Common myeloid progenitor, CD34-positive (primary cell): ENCODE data around the gene ADCYAP1R1.

Experiments used
- CTCF ChIA-PET: fragments of 350-600 bp; sonication (Branson Sonifier 250); formaldehyde crosslinking; loops from one replicate; lab custom pipeline; 2021; ENCODE audit warnings: antibody characterized with exemption; lab: Charles Lee
- POLR2A ChIA-PET: fragments of 350-600 bp; sonication (Branson Sonifier 250); formaldehyde crosslinking; loops from one replicate; lab custom pipeline; 2021; ENCODE audit warnings: antibody characterized with exemption; lab: Charles Lee
- DNase-seq, 3 donors: peaks; one replicate each; pipeline versions ENCODE4 v3.0.0 to v3.0.0-alpha.2; 2013
- H3K27ac ChIP-seq, 2 experiments: 1 replicate in 1 of 2; 2 replicates in 1 of 2; pipeline ENCODE4 v1.7.0; 2013; ENCODE audit warnings: inconsistent platforms in 2 of 2, low read length in 2 of 2, mild to moderate bottlenecking in 2 of 2, low read depth in 1 of 2, moderate library complexity in 1 of 2; ENCODE audit not compliant: severe bottlenecking in 2 of 2, insufficient read depth in 1 of 2, poor library complexity in 1 of 2
- H3K27me3 ChIP-seq, 5 experiments: replicated peaks in 2 of 5; 1 replicate in 3 of 5; 2 replicates in 2 of 5; pipeline versions ENCODE4 v1.6.1 to v1.7.0; 2013; ENCODE audit warnings: low read length in 4 of 5, mild to moderate bottlenecking in 2 of 5, moderate library complexity in 2 of 5, inconsistent platforms in 1 of 5; ENCODE audit not compliant: insufficient read depth in 5 of 5, control insufficient read depth in 4 of 5
- H3K36me3 ChIP-seq, 4 experiments: 1 replicate in 2 of 4; 2 replicates in 2 of 4; pipeline versions ENCODE4 v1.6.1 to v1.7.0; 2013; ENCODE audit warnings: low read length in 3 of 4, control low read depth in 1 of 4, mild to moderate bottlenecking in 1 of 4; ENCODE audit not compliant: control insufficient read depth in 4 of 4, insufficient read depth in 4 of 4
- H3K4me1 ChIP-seq, 4 experiments: 1 replicate in 3 of 4; 2 replicates in 1 of 4; pipeline versions ENCODE4 v1.6.1 to v1.7.1; 2013; ENCODE audit warnings: low read length in 3 of 4, mild to moderate bottlenecking in 3 of 4, control low read depth in 1 of 4, inconsistent platforms in 1 of 4, moderate library complexity in 1 of 4; ENCODE audit not compliant: control insufficient read depth in 4 of 4, insufficient read depth in 4 of 4; ENCODE audit errors: control extremely low read depth in 1 of 4
- H3K4me3 ChIP-seq, 7 experiments: 1 replicate in 4 of 7; 2 replicates in 3 of 7; pipeline versions ENCODE4 v1.5.1 to v1.7.0; 2013; ENCODE audit warnings: mild to moderate bottlenecking in 7 of 7, low read length in 6 of 7, moderate library complexity in 6 of 7, inconsistent platforms in 2 of 7, low read depth in 2 of 7, control low read depth in 1 of 7; ENCODE audit not compliant: insufficient read depth in 4 of 7, control insufficient read depth in 1 of 7; ENCODE audit errors: extremely low read depth in 1 of 7
- H3K9me3 ChIP-seq, 5 experiments: 1 replicate in 4 of 5; 2 replicates in 1 of 5; pipeline versions ENCODE4 v1.6.1 to v1.7.1; 2013; ENCODE audit warnings: low read length in 4 of 5, mild to moderate bottlenecking in 2 of 5, inconsistent platforms in 1 of 5, low read depth in 1 of 5, moderate library complexity in 1 of 5; ENCODE audit not compliant: control insufficient read depth in 4 of 5, insufficient read depth in 2 of 5; ENCODE audit errors: control extremely low read depth in 1 of 5
- WGBS: methylation state at CpG from one replicate; pipeline ENCODE4 v1.1.5; 2013; ENCODE audit not compliant: insufficient coverage; 5-methylcytosine and 5-hydroxymethylcytosine counted together

The ADCYAP1R1 gene

DNA sequence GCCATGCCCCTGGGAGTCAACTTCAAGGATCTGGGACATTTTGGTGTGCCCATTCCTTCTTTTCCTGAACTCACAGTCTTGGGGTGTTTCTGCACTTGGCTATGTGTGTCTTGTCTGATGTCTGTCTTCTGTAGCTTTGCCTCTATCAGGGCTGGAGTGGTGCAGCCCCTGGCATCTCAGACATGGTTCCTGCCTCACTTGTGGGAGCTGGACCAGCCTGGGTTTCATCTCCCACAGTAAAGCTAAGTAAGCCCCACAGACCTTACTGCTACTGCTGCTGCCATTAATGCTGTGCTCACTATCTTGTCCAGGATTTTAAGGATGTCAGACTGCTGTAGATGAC lies 59.0 kb downstream of the ADCYAP1R1 start:
- Histone ChIP-seq H3K27ac (no peak overlapping the region), H3K4me3 (no peak overlapping the region), H3K4me1 (no peaks in the 10 kb centered on the region), H3K27me3 (no peaks in the 10 kb centered on the region), H3K9me3 (no peaks in the 10 kb centered on the region), H3K36me3 (no peaks in the 10 kb centered on the region)
- ChIA-PET CTCF (no interaction called here), POLR2A (no interaction called here)
- no peak for DNase-seq

DNA sequence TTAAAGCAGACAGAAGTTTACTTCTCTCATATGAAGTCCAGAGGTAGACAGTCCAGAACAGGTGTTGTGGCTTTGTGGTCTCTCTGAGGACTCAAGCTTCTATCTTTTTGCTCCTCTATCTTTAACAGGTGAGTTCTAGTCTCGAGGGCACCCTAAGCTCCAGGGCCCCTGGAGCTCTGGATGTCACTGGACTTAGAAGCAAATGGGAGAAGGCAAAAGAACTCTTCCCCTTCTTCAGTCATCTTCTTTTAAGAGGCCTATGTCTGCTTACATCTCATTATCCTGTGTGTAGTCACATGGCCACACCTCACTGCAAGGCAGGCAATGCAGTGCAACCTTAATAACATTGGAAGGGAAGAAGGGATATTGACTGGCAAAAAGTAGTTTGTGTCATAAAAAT lies 61.6 kb downstream of the ADCYAP1R1 start:
- Histone ChIP-seq H3K27ac (no peak overlapping the region), H3K4me3 (no peak overlapping the region), H3K36me3 (no peaks in the 10 kb centered on the region), H3K27me3 (no peaks in the 10 kb centered on the region), H3K9me3 (no peaks in the 10 kb centered on the region), H3K4me1 (no peaks in the 10 kb centered on the region)
- no CpG with 5 or more reads among the region's 1 CpG for WGBS
- ChIA-PET CTCF (interaction anchor here (2.4 kb wide), 1 partner anchor 9 kb away, joined by 15 read pairs; no protein-coding TSS in a partner anchor), POLR2A (no interaction called here)
- DNase-seq, result no peak

DNA sequence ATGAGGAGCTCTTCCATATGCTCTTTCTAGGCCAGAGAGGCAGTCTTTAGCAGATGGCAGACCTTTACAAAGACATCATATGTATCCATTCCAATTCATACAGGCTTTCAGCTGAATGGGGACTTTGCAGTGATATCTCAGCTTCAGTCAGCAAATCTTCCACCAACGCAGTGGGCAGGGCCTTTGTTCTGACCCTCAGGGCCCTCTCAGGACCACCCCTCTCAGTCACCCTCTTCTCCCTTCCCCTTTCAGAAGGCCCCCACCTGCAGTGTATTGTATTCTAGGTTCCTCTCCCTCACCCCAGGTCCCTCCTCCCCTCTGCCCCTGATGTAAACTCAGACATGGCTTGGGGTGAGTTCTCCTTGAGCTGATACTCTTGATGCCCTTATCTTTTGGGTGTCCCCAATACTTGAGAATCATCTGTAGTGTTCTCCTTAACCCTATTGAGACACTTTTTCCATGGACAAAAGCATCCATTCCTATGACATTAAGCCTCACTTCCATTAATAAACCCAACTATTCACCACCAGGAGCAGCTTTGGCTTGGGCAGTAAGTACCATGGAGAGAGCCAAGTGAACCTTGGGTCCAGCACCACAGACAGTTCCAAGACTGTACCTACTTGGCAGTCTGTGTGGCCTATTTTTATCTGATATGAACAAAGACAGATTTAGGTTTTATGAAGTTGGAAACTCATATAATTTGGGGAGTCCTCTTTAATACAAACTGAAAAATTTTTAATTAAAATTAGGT lies 62.7 kb downstream of the ADCYAP1R1 start:
- Histone ChIP-seq H3K27ac (no peak overlapping the region), H3K36me3 (no peaks in the 10 kb centered on the region), H3K4me3 (no peak overlapping the region), H3K27me3 (no peaks in the 10 kb centered on the region), H3K9me3 (no peaks in the 10 kb centered on the region), H3K4me1 (no peaks in the 10 kb centered on the region)
- WGBS, result no CpG with 5 or more reads among the region's 1 CpG
- DNase-seq, result peak; percentile 18 to 41 (median 38)
- ChIA-PET CTCF (interaction anchor here (0.6 to 1.5 kb wide), 2 partner anchors 131 to 464 kb away, joined by 3 to 6 read pairs; no protein-coding TSS in a partner anchor), POLR2A (no interaction called here)

DNA sequence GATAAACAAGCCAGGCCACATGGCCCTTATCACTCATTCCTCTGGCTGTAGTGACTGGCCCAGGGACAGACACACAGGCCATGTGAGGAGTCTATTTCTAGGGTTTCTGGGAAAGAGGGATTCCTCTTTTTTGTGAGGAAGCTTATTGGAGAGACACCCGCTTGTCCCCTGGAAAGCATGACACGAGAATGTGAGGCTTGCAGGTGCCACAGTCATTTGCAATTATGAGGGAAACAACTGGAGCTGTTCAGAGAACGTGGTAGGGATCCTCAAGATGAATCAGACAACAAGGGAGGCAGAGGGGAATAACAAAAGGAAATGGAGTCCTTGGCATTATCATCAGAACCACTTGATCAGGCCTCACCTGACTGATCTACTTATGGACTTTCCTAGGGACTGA lies 64.5 kb downstream of the ADCYAP1R1 start:
- Histone ChIP-seq H3K36me3 (no peaks in the 10 kb centered on the region), H3K4me3 (no peak overlapping the region), H3K4me1 (no peaks in the 10 kb centered on the region), H3K27me3 (peaks cover 0 to 6% (median 0%) of the 10 kb centered on the region in 5 experiments), H3K27ac (no peak overlapping the region), H3K9me3 (no peaks in the 10 kb centered on the region)
- ChIA-PET CTCF (no interaction called here), POLR2A (no interaction called here)
- no peak for DNase-seq
- WGBS, result 70% methylated on average over 3 of the region's 3 CpGs

DNA sequence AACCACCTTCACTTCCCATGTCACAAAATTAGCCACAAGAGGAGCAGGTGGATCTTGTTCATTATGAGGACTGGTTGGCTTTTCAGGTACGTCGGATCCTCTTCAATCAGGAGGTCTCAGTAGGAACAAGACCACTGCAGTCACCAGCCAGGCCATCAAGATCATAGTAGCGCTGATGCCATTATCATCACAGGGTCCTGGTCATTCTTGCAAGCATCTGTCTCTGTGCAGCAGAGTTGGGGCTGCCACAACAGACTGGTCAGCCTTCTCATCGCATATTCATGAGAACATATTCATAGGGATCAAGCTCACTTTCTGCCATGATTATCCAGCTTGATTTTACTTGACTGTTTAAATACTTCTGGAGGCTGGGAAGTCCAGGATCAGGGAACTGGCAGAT lies 67.1 kb downstream of the ADCYAP1R1 start:
- DNase-seq, result no peak
- Histone ChIP-seq H3K9me3 (no peaks in the 10 kb centered on the region), H3K4me3 (no peak overlapping the region), H3K27ac (no peak overlapping the region), H3K36me3 (no peaks in the 10 kb centered on the region), H3K27me3 (peaks cover 0 to 6% (median 0%) of the 10 kb centered on the region in 5 experiments), H3K4me1 (no peaks in the 10 kb centered on the region)
- 96% methylated on average over 4 of the region's 4 CpGs for WGBS
- ChIA-PET CTCF (interaction anchor here (0.6 to 12.9 kb wide), 7 partner anchors 9 to 353 kb away, joined by 3 to 210 read pairs (median 3); no protein-coding TSS in a partner anchor), POLR2A (no interaction called here)

DNA sequence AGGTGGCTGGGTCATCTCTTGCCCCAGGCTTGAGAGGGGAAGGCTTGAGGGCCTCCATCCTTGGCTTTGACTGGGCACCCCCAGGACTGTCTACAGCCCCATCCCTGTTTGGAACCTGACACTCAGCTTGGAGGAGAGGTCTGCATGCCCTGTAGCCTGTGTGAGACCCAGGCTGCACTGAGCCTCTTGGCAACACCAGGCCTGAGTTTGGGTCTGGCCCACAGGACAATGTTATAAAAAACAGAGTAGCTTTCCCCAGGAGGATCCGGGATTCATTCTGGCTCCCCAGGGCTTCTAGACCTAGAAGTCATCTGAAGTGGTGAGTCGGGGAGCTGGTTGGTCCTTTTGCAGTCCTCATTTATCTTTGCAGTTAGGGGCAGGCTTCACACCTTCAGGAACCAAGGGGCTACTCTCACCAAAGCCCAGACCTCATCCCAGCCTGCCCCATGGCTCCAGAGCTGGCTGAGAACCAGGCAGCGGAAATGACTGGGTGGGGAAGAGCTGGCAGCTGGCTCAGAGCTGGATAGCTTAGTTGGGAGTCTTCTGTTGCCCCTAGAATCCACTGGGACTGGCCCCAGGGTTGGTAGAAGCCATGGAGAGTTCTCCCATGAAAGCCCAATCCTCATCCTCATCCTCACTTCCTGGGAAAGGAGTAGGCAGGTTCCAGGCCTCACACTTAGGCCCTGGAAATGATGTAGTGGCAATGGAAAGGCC lies 68.8 kb downstream of the ADCYAP1R1 start:
- Histone ChIP-seq H3K27me3 (peaks cover 0 to 6% (median 0%) of the 10 kb centered on the region in 5 experiments), H3K4me1 (no peaks in the 10 kb centered on the region), H3K9me3 (no peaks in the 10 kb centered on the region), H3K4me3 (no peak overlapping the region), H3K27ac (no peak overlapping the region), H3K36me3 (no peaks in the 10 kb centered on the region)
- ChIA-PET POLR2A (no interaction called here), CTCF (interaction anchor here (0.6 to 12.9 kb wide), 10 partner anchors 8 to 324 kb away, joined by 3 to 210 read pairs (median 5); no protein-coding TSS in a partner anchor)
- DNase-seq, result no peak
- WGBS, result 92% methylated on average over 2 of the region's 3 CpGs

DNA sequence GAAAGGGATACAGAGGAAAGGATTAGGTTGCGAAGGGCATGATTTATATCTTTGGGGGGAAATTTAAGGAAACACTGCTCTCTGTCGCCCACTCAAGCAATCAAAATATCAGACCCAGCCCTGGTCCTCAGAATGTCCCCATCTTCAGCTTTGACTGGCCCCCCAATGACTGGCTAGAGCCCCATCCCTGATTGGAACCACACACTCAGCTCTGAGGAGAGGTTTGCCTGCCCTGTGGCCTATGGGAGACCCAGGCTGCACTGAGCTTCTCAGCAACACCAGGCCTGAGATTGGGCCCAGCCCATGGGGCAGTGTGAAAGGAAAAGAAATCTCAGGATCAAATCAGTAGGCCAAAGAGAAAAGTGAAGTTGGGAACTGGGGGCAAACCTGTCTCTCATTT lies 69.5 kb downstream of the ADCYAP1R1 start:
- no peak overlapping the region for H3K4me3 ChIP-seq
- peaks cover 0 to 6% (median 0%) of the 10 kb centered on the region in 5 experiments for H3K27me3 ChIP-seq
- H3K27ac ChIP-seq, result no peak overlapping the region
- DNase-seq, result no peak
- no peaks in the 10 kb centered on the region for H3K9me3 ChIP-seq
- 92% methylated on average over 2 of the region's 2 CpGs for WGBS
- H3K36me3 ChIP-seq, result no peaks in the 10 kb centered on the region
- no peaks in the 10 kb centered on the region for H3K4me1 ChIP-seq
- POLR2A ChIA-PET, result no interaction called here
- CTCF ChIA-PET, result interaction anchor here (0.9 to 12.9 kb wide), 14 partner anchors 9 to 331 kb away, joined by 3 to 210 read pairs (median 8); no protein-coding TSS in a partner anchor
